ENCODE data around the gene DIS3L2. TPM values are rescaled to one million over a fixed set of nuclear protein-coding genes. Genes with fewer than 3 reads are reported as not detected.

DIS3L2 gene
- total RNA-seq, 1 experiment from 2014 or later = 32.6 TPM

GRCh38 chr2:232235716-232236115 lies 274.2 kb downstream of the DIS3L2 start:
- intact Hi-C loops (cut with micrococcal nuclease) = no loop called here
- no peak overlapping the region for H3K4me3 Mint-ChIP-seq (ENCODE audit: unreplicated experiment)

DNA sequence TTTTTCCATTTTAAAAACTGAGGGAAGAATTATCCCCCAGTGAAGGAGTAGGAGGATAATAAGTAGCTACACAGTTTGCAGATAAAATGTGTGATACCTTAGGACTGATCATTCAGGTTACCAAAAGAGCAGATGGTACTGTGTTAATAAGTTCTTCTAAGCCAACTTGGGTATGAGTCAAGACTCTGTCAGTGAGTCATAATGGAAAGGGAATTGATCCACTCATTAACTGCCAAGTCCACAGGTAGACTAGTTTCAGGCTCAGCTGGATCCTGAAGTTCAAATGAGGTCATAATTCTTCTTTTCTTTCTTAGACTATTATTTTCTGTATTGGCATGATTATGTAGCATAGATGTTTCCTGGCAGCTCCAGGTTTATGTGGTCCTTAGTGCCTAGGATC lies 274.7 kb downstream of the DIS3L2 start:
- Mint-ChIP-seq H3K4me1 (ENCODE audit: insufficient read depth, unreplicated experiment) (peaks cover 4% of the 10 kb centered on the region), H3K36me3 (ENCODE audit: insufficient read depth, unreplicated experiment) (peaks cover 7% of the 10 kb centered on the region), H3K27ac (ENCODE audit: low read depth, unreplicated experiment) (no peak overlapping the region), H3K27me3 (ENCODE audit: insufficient read depth, unreplicated experiment) (no peaks in the 10 kb centered on the region), H3K9me3 (ENCODE audit: unreplicated experiment) (no peaks in the 10 kb centered on the region), H3K4me3 (ENCODE audit: unreplicated experiment) (no peak overlapping the region)
- POLR2A ChIA-PET = no interaction called here
- peak; percentile 51 for DNase-seq (ENCODE audit: unreplicated experiment)
- intact Hi-C loops (cut with micrococcal nuclease) = no loop called here
- no TSS peak for BruUV-seq (replicated peaks)
- CTCF ChIA-PET = interaction anchor here (0.8 kb wide), 1 partner anchor 59 kb away, joined by 4 read pairs; no protein-coding TSS in a partner anchor
- TF ChIP-seq CTCF (IDR thresholded peaks at IDR 0.05; ENCODE audit: unreplicated experiment) = no peak

More at GRCh38 chr2:232235716-232236115, 274.2 kb downstream of the DIS3L2 start:
- Mint-ChIP-seq H3K9me3 (ENCODE audit: unreplicated experiment) (no peaks in the 10 kb centered on the region), H3K36me3 (ENCODE audit: insufficient read depth, unreplicated experiment) (peaks cover 7% of the 10 kb centered on the region), H3K4me1 (ENCODE audit: insufficient read depth, unreplicated experiment) (peaks cover 4% of the 10 kb centered on the region), H3K27ac (ENCODE audit: low read depth, unreplicated experiment) (no peak overlapping the region), H3K27me3 (ENCODE audit: insufficient read depth, unreplicated experiment) (no peaks in the 10 kb centered on the region)
- ChIA-PET CTCF (interaction anchor here (0.8 kb wide), 1 partner anchor 59 kb away, joined by 4 read pairs; no protein-coding TSS in a partner anchor), POLR2A (no interaction called here)
- DNase-seq (ENCODE audit: unreplicated experiment) = no peak
- BruUV-seq (replicated peaks) = no TSS peak
- no peak for TF ChIP-seq CTCF (IDR thresholded peaks at IDR 0.05; ENCODE audit: unreplicated experiment)

DNA sequence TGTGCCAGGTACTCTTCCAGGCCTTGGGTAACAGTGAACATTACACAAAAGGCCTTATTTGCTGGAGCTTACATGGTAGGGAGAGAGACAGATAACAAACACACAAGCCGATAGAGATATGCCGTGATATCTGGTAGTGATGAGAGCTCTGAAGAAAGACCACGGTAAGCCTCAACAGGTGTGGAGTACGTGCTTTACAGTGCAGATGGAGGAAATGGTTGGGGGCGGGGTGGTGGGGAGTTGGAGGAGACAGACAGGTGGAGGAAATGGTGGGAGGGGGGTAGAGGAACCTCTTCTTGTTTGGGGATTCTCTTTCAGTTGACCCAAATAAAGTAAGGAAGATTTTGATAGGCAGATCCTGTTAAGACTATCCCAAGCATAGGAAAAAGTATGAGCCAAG lies 276.0 kb downstream of the DIS3L2 start:
- intact Hi-C loops (cut with micrococcal nuclease) = no loop called here
- CTCF ChIA-PET = no interaction called here
- Mint-ChIP-seq H3K4me1 (ENCODE audit: insufficient read depth, unreplicated experiment) (peaks cover 4% of the 10 kb centered on the region), H3K4me3 (ENCODE audit: unreplicated experiment) (no peak overlapping the region), H3K36me3 (ENCODE audit: insufficient read depth, unreplicated experiment) (no peaks in the 10 kb centered on the region), H3K9me3 (ENCODE audit: unreplicated experiment) (no peaks in the 10 kb centered on the region), H3K27me3 (ENCODE audit: insufficient read depth, unreplicated experiment) (no peaks in the 10 kb centered on the region), H3K27ac (ENCODE audit: low read depth, unreplicated experiment) (no peak overlapping the region)
- no peak for TF ChIP-seq CTCF (IDR thresholded peaks at IDR 0.05; ENCODE audit: unreplicated experiment)
- POLR2A ChIA-PET = no interaction called here
- DNase-seq (ENCODE audit: unreplicated experiment) = no peak
- no TSS peak for BruUV-seq (replicated peaks)

GRCh38 chr2:232238108-232238507 lies 276.6 kb downstream of the DIS3L2 start:
- H3K4me3 Mint-ChIP-seq (ENCODE audit: unreplicated experiment) = no peak overlapping the region
- H3K4me1 Mint-ChIP-seq (ENCODE audit: insufficient read depth, unreplicated experiment) = peaks cover 4% of the 10 kb centered on the region
- no peak overlapping the region for H3K27ac Mint-ChIP-seq (ENCODE audit: low read depth, unreplicated experiment)
- H3K36me3 Mint-ChIP-seq (ENCODE audit: insufficient read depth, unreplicated experiment) = no peaks in the 10 kb centered on the region
- ChIA-PET CTCF (no interaction called here), POLR2A (no interaction called here)
- TF ChIP-seq CTCF (IDR thresholded peaks at IDR 0.05; ENCODE audit: unreplicated experiment) = no peak
- H3K27me3 Mint-ChIP-seq (ENCODE audit: insufficient read depth, unreplicated experiment) = no peaks in the 10 kb centered on the region
- no TSS peak for BruUV-seq (replicated peaks)
- no peak for DNase-seq (ENCODE audit: unreplicated experiment)
- H3K9me3 Mint-ChIP-seq (ENCODE audit: unreplicated experiment) = no peaks in the 10 kb centered on the region
- intact Hi-C loops (cut with micrococcal nuclease) = no loop called here
